Lung microvascular endothelial cell (primary cell): ENCODE measurements around the gene C1R. TPM values are rescaled to one million over a fixed set of nuclear protein-coding genes. Genes with fewer than 3 reads are reported as not detected.

Experiments used
- DNase-seq, 2 donors: peaks; one replicate each; pipeline versions ENCODE4 v3.0.0 to v3.0.0-alpha.2; 2010; ENCODE audit warnings: low read depth in 2 of 2
- total RNA-seq: library from RNA; depleted of rRNA; stranded (reverse); fragments of >200 nt; gene quantifications from 2 replicates; pipeline ENCODE4 v1.2.1, GENCODE V29; 2014

Gene C1R
- 0.40 and 0.87 TPM in 2 replicates for total RNA-seq

GRCh38 chr12:7092229-7092985 lies at the start of gene C1R:
TSS of gene C1R (minus strand) at chr12:7092445. CDS start at chr12:7092388, 57 bp downstream.
- DNase-seq, result peak; percentile 67 to 70

GRCh38 chr12:7141351-7142005 lies 49.2 kb upstream of the C1R start:
- DNase-seq, result no peak

- DNase-seq, result no peak
Observed at GRCh38 chr12:7139200-7139599, 47.0 kb upstream of the C1R start.

GRCh38 chr12:7137908-7138307 lies 45.7 kb upstream of the C1R start:
- DNase-seq, result no peak

- DNase-seq, result no peak
Observed at GRCh38 chr12:7136676-7137075, 44.4 kb upstream of the C1R start.

GRCh38 chr12:7136071-7136470 lies 43.8 kb upstream of the C1R start:
- DNase-seq, result no peak

GRCh38 chr12:7134396-7135166 lies 42.3 kb upstream of the C1R start:
- no peak for DNase-seq

GRCh38 chr12:7131502-7131866 lies 39.2 kb upstream of the C1R start:
- no peak for DNase-seq

GRCh38 chr12:7130701-7131501 lies 38.7 kb upstream of the C1R start:
- peak; percentile 38 to 64 for DNase-seq

GRCh38 chr12:7129872-7130691 lies 37.8 kb upstream of the C1R start, which contains the start of gene CLSTN3:
TSS of gene CLSTN3 (plus strand) at chr12:7130371. CDS start at chr12:7130649, 278 bp downstream.
- DNase-seq, result peak; percentile 80 to 91

- DNase-seq, result no peak
Observed at GRCh38 chr12:7129287-7129871, 37.1 kb upstream of the C1R start.

- no peak for DNase-seq
Observed at GRCh38 chr12:7128681-7129286, 36.5 kb upstream of the C1R start, which contains the start of gene RBP5. TSS of gene RBP5 (minus strand) at chr12:7128889. CDS start at chr12:7128775, 114 bp downstream.

GRCh38 chr12:7127916-7128626 lies 35.8 kb upstream of the C1R start:
- DNase-seq, result no peak

GRCh38 chr12:7125632-7126227 lies 33.5 kb upstream of the C1R start:
- DNase-seq, result no peak

- DNase-seq, result peak; percentile 55 to 84
Observed at GRCh38 chr12:7123806-7124522, 31.7 kb upstream of the C1R start.

- DNase-seq, result peak in 1 of 2 donors; percentile 42
Observed at GRCh38 chr12:7122811-7123769, 30.8 kb upstream of the C1R start.

- no peak for DNase-seq
Observed at GRCh38 chr12:7121324-7121723, 29.1 kb upstream of the C1R start.
